ENCODE results near the gene PDE11A. TPM values are rescaled to one million over a fixed set of nuclear protein-coding genes. Genes with fewer than 3 reads are reported as not detected.

Gene PDE11A
- polyA plus RNA-seq, 1 donor: 0.40 TPM

DNA sequence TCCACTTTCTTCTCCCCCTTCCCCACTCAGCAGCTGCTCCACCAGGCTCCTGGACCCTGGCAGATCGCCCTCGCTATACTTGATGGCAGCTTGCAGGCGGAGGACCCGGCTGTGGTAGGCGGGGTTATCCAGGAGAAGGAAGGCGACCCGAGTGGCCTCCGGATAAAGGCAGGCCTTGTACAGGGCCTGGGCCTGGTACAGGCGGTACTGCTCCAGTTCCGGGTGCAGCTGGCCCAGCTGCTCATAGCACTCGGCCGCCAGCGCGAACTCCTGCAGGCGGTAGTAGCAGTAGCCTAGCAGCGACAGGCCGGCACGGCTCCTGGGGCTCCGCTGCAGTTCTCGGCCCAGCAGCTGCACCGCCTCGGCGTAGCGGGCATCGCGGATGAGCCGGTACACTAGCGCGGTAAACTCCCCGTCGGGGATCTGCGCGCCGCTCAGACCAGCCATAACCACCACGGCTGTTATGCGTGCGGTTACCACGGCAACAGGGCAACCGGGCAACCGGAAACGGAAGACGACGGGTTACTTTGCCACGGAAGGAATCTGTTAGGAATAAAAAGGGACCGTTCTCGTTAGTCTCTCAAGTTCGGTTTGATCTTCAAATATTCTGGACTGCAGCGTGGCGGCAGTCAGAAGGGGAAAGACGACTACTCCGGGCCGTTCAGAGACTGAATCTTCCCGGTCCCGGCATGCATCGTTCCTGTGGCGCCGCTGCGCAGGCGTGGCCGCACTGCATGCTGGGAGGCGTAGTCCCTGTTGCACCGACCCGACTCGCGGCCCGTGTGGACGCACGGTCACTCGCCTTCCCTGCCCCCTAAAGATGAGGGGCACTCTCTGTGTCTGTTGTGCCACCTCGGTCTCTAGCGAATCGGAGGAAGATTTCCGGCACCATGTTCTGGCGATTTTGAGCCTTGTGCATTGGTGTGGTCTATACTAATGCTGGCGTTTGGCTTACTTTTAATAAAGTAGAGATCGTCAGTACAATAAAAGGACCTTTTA lies 454.0 kb downstream of the PDE11A start:
- peak; percentile 94 for DNase-seq

DNA sequence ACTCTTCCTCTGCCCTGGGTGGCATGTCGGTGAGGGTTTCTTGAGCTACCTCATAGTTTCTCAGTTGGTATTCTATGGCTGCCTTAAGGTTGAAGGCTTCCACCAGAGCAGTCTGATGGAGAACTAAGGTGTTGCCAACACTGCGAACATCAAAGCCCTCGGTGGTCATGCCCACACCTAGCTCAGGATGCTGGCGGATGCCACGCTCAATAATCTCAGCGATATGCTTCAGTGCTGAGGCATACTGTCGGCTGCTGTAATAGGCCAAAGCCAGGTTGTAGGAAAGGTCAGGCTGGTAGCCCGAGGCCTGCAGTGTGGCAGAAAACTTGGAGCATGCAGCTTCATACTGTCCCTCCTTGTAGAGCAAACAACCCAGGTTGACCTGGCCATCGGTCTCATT lies 454.7 kb downstream of the PDE11A start:
- no peak for DNase-seq

DNA sequence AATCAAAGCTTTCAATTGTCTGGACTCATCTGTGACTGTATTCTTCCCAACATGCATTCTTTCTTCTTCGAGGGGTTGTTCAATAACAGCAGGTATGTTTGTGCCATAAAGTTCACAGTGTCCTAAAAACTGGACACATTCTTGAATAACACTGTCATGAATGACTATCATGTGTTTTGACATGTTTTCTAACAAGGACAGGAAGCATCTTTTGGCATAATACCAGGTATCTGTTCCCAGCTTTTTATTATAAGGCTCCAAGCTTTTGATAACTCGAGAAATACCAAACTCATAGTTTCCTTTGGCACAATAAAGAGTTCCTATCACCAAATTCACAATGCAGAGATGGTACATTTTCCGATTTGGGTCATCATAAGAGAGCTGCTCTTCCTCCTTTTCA lies 455.8 kb downstream of the PDE11A start:
- no peak for DNase-seq

DNA sequence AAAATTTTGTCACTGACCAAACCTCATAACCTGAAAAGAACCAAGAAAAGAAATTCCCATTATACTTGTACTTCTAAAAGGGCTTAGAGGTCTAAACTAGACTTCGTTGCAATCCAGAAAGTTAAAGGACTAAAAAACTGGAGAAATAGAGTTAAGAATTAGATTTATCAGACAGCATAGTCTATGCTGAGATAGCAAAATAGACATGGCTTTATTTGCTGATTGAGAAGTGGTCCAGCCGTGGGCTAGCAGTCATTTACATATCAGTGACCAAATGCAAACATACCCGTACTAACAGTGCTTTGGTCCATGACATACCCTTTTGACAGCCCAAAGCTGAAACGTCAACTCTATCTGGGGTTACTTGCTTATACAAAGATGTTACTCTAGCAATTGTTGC lies 456.5 kb downstream of the PDE11A start:
- DNase-seq: no peak

GRCh38 chr2:177612659-177613058 lies 459.9 kb downstream of the PDE11A start:
- DNase-seq: no peak

GRCh38 chr2:177611310-177611886 lies 461.2 kb downstream of the PDE11A start:
- no peak for DNase-seq

DNA sequence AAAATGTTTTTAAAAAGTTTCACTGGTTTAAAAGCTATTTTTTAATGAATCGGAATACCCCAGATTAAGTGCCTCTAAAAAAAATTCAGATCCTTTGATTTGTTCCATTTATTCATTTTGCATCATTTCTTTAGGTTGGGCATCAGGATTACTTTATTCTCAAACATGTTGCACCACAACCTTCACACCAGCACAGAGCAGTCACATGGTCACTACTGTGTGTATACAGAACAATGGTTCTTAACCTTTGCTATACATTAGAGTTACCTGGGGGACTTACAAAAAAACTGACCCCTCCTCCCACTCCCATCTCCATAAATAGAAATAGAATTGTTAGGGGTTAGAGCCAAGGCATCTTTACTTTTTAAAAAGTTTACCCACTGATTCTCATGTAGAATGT lies 461.8 kb downstream of the PDE11A start:
- DNase-seq: no peak

- no peak for DNase-seq
Observed at GRCh38 chr2:177606636-177607035, 465.9 kb downstream of the PDE11A start.

GRCh38 chr2:177604271-177605065 lies 468.1 kb downstream of the PDE11A start:
- peak; percentile 86 for DNase-seq

DNA sequence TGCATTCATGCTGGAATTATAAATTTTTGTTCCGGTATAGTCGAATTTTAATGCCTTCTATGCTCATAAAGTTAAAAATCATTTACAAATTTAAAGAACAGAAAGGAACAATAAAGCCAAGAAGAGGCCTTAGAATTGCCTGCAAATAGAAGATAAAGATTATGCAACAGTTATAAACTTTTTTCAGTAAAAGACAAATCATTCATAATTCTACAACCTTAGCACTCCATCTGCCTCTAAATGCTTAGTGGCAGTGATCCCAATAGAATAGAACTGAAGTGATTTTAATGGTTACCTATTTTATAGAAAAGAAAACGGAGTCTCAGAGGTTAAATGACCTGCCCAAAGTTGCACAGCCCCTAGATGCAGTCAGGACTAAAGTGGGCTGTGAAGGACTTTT lies 468.8 kb downstream of the PDE11A start:
- DNase-seq: no peak

DNA sequence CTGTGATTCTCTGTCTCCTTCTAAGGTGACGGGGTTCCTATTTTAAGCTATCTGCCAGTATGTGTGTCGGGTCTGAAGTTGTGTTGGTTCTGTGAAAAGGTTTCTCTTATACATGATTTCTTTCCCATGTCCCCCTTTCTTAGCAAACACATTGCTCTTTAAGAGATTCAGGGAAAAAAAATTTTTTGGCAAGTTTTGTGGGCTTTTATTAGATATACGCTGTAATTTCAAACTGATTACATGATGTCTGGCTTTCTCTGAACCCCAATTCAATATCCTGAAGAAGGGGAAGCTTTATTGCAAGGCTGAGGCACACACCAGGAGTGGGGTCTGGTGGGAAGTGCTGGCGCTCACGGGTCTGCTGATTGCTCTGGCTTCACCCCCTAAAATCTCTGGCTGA lies 469.4 kb downstream of the PDE11A start:
- DNase-seq: no peak

GRCh38 chr2:177602611-177603164 lies 469.9 kb downstream of the PDE11A start:
- DNase-seq: no peak

GRCh38 chr2:177600917-177601316 lies 471.7 kb downstream of the PDE11A start:
- no peak for DNase-seq

DNA sequence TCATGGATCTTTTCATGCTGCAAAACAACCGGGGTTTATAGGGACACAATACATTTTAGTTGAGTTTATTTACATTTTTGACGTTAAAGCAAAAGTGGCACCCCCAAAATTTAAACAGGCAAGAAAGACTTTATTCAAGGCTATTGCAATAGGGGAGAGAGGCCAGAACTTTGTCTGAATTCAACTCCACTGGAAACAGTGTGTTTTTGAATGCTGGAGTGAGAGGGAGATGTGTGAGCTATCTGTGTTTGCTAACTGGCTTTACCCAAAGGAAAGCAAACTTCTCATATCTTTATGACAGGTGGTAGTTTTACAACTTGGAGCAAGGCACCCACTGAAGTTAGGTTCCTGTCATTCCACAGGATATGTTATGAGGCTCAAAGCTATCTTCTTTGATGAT lies 472.6 kb downstream of the PDE11A start:
- no peak for DNase-seq

- no peak for DNase-seq
Observed at GRCh38 chr2:177599139-177599688, 473.4 kb downstream of the PDE11A start.

GRCh38 chr2:177598326-177599138 lies 474.0 kb downstream of the PDE11A start:
- peak; percentile 96 for DNase-seq

GRCh38 chr2:177597759-177598158 lies 474.8 kb downstream of the PDE11A start:
- no peak for DNase-seq

GRCh38 chr2:177596866-177597265 lies 475.7 kb downstream of the PDE11A start:
- DNase-seq: no peak

GRCh38 chr2:177595126-177595845 lies 477.3 kb downstream of the PDE11A start:
- no peak for DNase-seq

GRCh38 chr2:177593402-177593801 lies 479.2 kb downstream of the PDE11A start:
- no peak for DNase-seq

DNA sequence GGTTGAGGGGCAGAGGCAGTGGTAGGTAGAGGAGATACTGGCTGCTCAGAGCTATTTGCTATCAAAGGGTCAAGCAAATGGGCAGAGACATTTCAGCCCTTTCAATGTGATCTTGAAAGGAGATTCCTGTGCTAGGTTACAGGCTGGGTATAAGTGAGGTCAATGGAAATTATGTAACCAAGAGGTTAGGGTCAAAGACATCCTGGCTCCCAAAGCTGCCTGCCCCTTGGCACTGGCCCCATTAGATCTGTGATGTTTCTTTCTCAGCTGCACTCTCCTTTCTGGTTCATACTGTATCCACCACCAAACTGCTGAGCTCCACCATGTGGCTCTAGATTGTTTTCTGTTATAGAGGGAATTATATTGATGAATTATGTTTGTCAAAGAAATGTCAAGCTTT lies 479.6 kb downstream of the PDE11A start:
- DNase-seq: no peak
